K562 (cell line): Measurements from ENCODE around the gene ACR.

ENCODE experiments used
- EGR1 ChIP-seq: fragments of 450-650 bp; conservative IDR thresholded peaks from 2 replicates; pipeline ENCODE4 v1.6.1; 2017; ENCODE audit warnings: mild to moderate bottlenecking
- FOXP1 ChIP-seq: sonication (generic); formaldehyde crosslinking; IDR thresholded peaks from 2 replicates; pipeline ENCODE4 v1.8.0; 2022; ENCODE audit warnings: mild to moderate bottlenecking, missing genetic modification reagents
- SP1 ChIP-seq: sonication (generic); formaldehyde crosslinking; IDR thresholded peaks from 2 replicates; pipeline ENCODE4 v1.8.1; 2022; ENCODE audit warnings: mild to moderate bottlenecking, missing genetic modification reagents
- SREBF2 ChIP-seq: sonication (generic); formaldehyde crosslinking; IDR thresholded peaks from 2 replicates; pipeline ENCODE4 v1.4.0; 2020; ENCODE audit warnings: mild to moderate bottlenecking, missing genetic modification reagents
- TCF7 ChIP-seq: sonication (generic); IDR thresholded peaks from 2 replicates; pipeline ENCODE4 v1.6.1; 2016; ENCODE audit warnings: antibody characterized with exemption, borderline replicate concordance
- TCF7L2 ChIP-seq: fragments of 150-350 bp; IDR thresholded peaks from 2 replicates; pipeline ENCODE4 v1.6.1; 2016; ENCODE audit warnings: low read depth, mild to moderate bottlenecking, low read length, moderate library complexity
- TEAD4 ChIP-seq, 2 experiments: sonication (generic) in 1 of 2; formaldehyde crosslinking in 1 of 2; IDR thresholded peaks; 2 replicates each; pipeline versions ENCODE4 v1.6.1 to v1.8.0; 2012 to 2022; ENCODE audit warnings: borderline replicate concordance in 1 of 2, inconsistent platforms in 1 of 2, low read length in 1 of 2, mild to moderate bottlenecking in 1 of 2, missing genetic modification reagents in 1 of 2
- ZNF707 ChIP-seq: fragments of 250-450 bp; sonication (Bioruptor Pico); conservative IDR thresholded peaks from 2 replicates; pipeline ENCODE4 v1.8.0; 2022; ENCODE audit warnings: inconsistent platforms, mild to moderate bottlenecking, moderate library complexity
- ZNF785 ChIP-seq: fragments of 250-450 bp; sonication (Bioruptor Pico); IDR thresholded peaks from 2 replicates; pipeline ENCODE4 v1.4.0; 2020; ENCODE audit warnings: mild to moderate bottlenecking
- ZZZ3 ChIP-seq: fragments of 450-650 bp; IDR thresholded peaks from 2 replicates; pipeline ENCODE4 v1.6.1; 2016; ENCODE audit warnings: antibody characterized with exemption, mild to moderate bottlenecking, moderate library complexity
- TF ChIP-seq, protein P1 (sequence below): sonication (generic); formaldehyde crosslinking; IDR thresholded peaks from 2 replicates; pipeline ENCODE4 v1.9.0; 2022; ENCODE audit warnings: mild to moderate bottlenecking, missing genetic modification reagents

DNA sequence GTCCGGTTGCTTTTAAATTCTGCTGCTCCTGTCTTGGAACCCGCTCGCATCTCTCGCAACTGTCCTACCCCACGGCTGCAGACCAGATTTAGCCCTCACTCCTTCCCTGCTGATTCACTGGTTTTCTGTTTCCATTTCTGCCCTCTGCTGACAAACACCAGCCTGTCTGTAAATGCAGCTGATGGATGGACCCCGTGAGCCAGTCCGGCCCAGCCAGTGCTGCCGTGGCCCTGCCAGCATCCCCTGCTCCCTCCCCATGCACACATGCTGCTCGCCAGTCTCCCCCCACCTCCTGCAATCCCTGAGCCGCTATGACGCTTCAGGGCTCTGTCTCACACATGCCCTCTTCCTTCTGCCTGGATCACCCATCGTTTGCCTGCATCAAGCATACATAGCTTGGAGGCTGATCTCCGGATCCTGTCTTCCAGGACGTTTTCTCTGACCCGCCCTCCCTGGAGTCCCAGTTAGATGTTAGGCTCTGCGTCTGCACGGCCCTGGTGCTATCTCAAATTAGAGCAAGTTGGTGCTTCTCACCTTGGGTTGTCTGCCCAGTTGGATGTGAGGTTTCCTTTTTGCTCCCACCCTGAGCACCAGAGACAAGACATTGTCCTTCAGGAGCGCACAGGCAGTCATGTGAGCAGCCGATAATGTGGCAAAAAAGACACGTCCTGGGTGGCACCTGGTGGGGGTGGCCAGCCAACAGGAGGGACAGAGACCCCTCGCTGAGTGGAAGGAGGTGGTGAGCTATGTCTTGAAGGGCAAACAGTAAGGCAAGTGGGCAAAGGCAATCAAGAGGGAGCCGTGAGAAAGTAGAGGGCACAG is 4.3 kb upstream of the ACR start:
- TF ChIP-seq, protein P1, sequence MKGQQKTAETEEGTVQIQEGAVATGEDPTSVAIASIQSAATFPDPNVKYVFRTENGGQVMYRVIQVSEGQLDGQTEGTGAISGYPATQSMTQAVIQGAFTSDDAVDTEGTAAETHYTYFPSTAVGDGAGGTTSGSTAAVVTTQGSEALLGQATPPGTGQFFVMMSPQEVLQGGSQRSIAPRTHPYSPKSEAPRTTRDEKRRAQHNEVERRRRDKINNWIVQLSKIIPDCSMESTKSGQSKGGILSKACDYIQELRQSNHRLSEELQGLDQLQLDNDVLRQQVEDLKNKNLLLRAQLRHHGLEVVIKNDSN (CRISPR knock-in tag) = no peak
- TF ChIP-seq TCF7 = no peak
- TF ChIP-seq TCF7L2 = no peak
- no peak for TF ChIP-seq ZNF785 (CRISPR knock-in tag)
- no peak for TF ChIP-seq ZNF707
- no peak for TF ChIP-seq FOXP1 (CRISPR knock-in tag)
- no peak for TF ChIP-seq TEAD4 (IDR thresholded peaks at IDR 0.05; ENCODE audit: low read length)
- TF ChIP-seq TEAD4 (CRISPR knock-in tag; IDR thresholded peaks at IDR 0.05; ENCODE audit: borderline replicate concordance) = no peak
- no peak for TF ChIP-seq EGR1
- no peak for TF ChIP-seq ZZZ3
- no peak for TF ChIP-seq SP1 (CRISPR knock-in tag)
- TF ChIP-seq SREBF2 (CRISPR knock-in tag) = no peak
